ENCODE data around the gene SMIM22.

Gene SMIM22

GRCh38 chr16:4750896-4751295, 44.3 kb upstream of the SMIM22 start:
- no peak for DNase-seq (ENCODE audit: extremely low read depth, low read depth)

DNA sequence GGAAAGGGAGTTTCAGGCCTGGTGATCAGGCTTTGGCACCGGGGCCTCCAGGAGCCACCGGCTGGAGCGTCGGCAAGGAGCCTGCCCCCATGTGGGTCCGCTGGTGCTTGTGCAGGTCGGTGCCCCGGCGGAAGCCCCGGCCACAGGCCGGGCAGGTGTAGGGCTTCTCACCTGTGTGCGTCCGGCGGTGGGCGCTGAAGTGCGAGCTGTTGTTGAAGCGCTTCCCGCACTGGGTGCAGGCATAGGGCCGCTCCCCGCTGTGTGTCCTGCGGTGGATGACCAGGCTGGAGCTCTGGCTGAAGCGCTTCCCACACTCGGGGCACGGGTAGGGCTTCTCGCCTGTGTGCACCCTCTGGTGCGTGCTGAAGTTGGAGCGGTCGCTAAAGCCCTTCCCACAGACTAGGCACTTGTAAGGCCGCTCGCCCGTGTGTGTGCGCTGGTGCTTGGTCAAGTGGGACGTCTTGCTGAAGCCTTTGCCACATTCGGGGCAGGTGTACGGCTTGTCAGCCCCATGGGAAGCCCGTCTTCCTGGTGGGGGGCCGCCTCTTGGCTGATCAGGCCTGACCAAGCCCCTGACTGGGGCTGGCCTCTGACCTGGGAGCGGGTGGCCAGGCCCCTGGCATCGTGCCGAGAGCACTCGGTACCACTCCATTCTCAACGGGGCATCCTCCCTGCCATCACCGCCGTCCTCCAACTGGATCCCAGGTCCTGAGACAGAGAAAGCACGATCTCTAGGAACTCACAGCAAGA, 42.6 kb upstream of the SMIM22 start:
- no peak overlapping the region for H3K4me3 ChIP-seq (replicated peaks; ENCODE audit: low read depth, low read length)
- no peak for DNase-seq (ENCODE audit: extremely low read depth, low read depth)
- no peak for TF ChIP-seq CTCF (IDR thresholded peaks at IDR 0.05; ENCODE audit: low read depth, low read length, missing control alignments)

More at GRCh38 chr16:4750896-4751295, 44.3 kb upstream of the SMIM22 start:
- no peak for TF ChIP-seq CTCF (IDR thresholded peaks at IDR 0.05; ENCODE audit: low read depth, low read length, missing control alignments)
- H3K4me3 ChIP-seq (replicated peaks; ENCODE audit: low read depth, low read length) = no peak overlapping the region

GRCh38 chr16:4753227-4753626, 41.9 kb upstream of the SMIM22 start:
- no peak overlapping the region for H3K4me3 ChIP-seq (replicated peaks; ENCODE audit: low read depth, low read length)
- no peak for DNase-seq (ENCODE audit: extremely low read depth, low read depth)
- TF ChIP-seq CTCF (IDR thresholded peaks at IDR 0.05; ENCODE audit: low read depth, low read length, missing control alignments) = no peak

DNA sequence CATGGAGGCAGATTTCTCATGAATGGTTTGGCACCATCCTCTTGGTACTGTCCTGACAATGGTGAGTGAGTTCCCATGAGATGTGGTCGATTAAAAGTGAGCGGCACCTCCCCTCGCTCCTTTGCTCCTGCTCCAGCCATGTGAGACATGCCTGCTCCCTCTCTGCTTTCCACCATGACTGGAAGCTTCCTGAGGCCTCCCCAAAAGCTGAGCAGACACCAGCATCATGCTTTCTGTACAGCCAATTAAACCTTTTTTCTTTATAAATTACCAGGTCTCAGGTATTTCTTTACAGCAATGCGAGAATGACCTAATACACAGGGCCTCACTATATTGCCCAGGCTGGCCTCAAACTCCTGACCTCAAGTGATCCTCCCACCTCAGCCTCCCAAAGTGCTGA, 40.3 kb upstream of the SMIM22 start:
- TF ChIP-seq CTCF (IDR thresholded peaks at IDR 0.05; ENCODE audit: low read depth, low read length, missing control alignments) = no peak
- DNase-seq (ENCODE audit: extremely low read depth, low read depth) = no peak

GRCh38 chr16:4755687-4756086, 39.5 kb upstream of the SMIM22 start:
- DNase-seq (ENCODE audit: extremely low read depth, low read depth) = no peak
- no peak overlapping the region for H3K4me3 ChIP-seq (replicated peaks; ENCODE audit: low read depth, low read length)
- TF ChIP-seq CTCF (IDR thresholded peaks at IDR 0.05; ENCODE audit: low read depth, low read length, missing control alignments) = no peak

More for the DNA sequence above, 40.3 kb upstream of the SMIM22 start:
- H3K4me3 ChIP-seq (replicated peaks; ENCODE audit: low read depth, low read length) = no peak overlapping the region

- no peak overlapping the region for H3K4me3 ChIP-seq (replicated peaks; ENCODE audit: low read depth, low read length)
- no peak for DNase-seq (ENCODE audit: extremely low read depth, low read depth)
- no peak for TF ChIP-seq CTCF (IDR thresholded peaks at IDR 0.05; ENCODE audit: low read depth, low read length, missing control alignments)
These were observed 34.8 kb upstream of the SMIM22 start for GRCh38 chr16:4760221-4760910.
